Peyer's patch (tissue), 4 donors: ENCODE results near the gene B4GALT1. TPM values are rescaled to one million over a fixed set of nuclear protein-coding genes. Genes with fewer than 3 reads are reported as not detected.

Source experiments
- DNase-seq, 3 donors: peaks; one replicate each; pipeline ENCODE4 v3.0.0-alpha.2; 2017 to 2019
- H3K27ac ChIP-seq, 4 donors: fragments of 200-600 bp; sonication (generic); one replicate each; pipeline ENCODE4 v1.5.1; 2016 to 2019
- H3K27me3 ChIP-seq, 2 donors: fragments of 200-600 bp; sonication (generic); one replicate each; pipeline ENCODE4 v1.5.1; 2019
- H3K36me3 ChIP-seq, 3 donors: fragments of 200-600 bp; sonication (generic); one replicate each; pipeline ENCODE4 v1.5.1; 2016 to 2019
- H3K4me1 ChIP-seq, 4 donors: fragments of 200-600 bp; sonication (generic); one replicate each; pipeline ENCODE4 v1.5.1; 2016 to 2019
- H3K4me3 ChIP-seq, 4 donors: fragments of 200-600 bp; sonication (generic); 1 replicate in 3 of 4; 2 replicates in 1 of 4; pipeline ENCODE4 v1.5.1; 2016 to 2019; ENCODE audit warnings: mild to moderate bottlenecking in 1 of 4
- H3K9me3 ChIP-seq, 4 donors: fragments of 200-600 bp; sonication (generic); one replicate each; pipeline ENCODE4 v1.5.1; 2016 to 2019; ENCODE audit warnings: mild to moderate bottlenecking in 1 of 4
- POLR2A ChIP-seq, 2 donors: fragments of 450-650 bp; IDR thresholded peaks; one replicate each; pipeline ENCODE4 v1.5.1; 2017; ENCODE audit warnings: antibody characterized with exemption in 2 of 2, mild to moderate bottlenecking in 2 of 2, moderate library complexity in 2 of 2
- total RNA-seq, 4 donors: library from RNA; depleted of rRNA; stranded (reverse); fragments of >200 nt; gene quantifications; one replicate each; pipeline ENCODE4 v1.1.0, GENCODE V29; 2016
- TF ChIP-seq, protein P1 (sequence below), 6 experiments: fragments of 450-650 bp in 4 of 6; fragments of 200-600 bp in 2 of 6; sonication (generic) in 1 of 6; IDR thresholded peaks; one replicate each; pipeline ENCODE4 v1.5.1; 2017 to 2019; ENCODE audit warnings: antibody characterized with exemption in 6 of 6, mild to moderate bottlenecking in 3 of 6, moderate library complexity in 1 of 6

The B4GALT1 gene
- total RNA-seq, 4 donors from 2014 or later = 26.4 to 65.3 (median 44.1) TPM

GRCh38 chr9:33111631-33112030, 55.5 kb downstream of the B4GALT1 start:
- Histone ChIP-seq H3K27ac (no peak overlapping the region), H3K4me1 (no peaks in the 10 kb centered on the region), H3K27me3 (no peaks in the 10 kb centered on the region), H3K36me3 (peaks cover 0 to 48% (median 0%) of the 10 kb centered on the region in 3 donors), H3K9me3 (no peaks in the 10 kb centered on the region), H3K4me3 (no peak overlapping the region)
- no peak for DNase-seq
- TF ChIP-seq, protein P1, sequence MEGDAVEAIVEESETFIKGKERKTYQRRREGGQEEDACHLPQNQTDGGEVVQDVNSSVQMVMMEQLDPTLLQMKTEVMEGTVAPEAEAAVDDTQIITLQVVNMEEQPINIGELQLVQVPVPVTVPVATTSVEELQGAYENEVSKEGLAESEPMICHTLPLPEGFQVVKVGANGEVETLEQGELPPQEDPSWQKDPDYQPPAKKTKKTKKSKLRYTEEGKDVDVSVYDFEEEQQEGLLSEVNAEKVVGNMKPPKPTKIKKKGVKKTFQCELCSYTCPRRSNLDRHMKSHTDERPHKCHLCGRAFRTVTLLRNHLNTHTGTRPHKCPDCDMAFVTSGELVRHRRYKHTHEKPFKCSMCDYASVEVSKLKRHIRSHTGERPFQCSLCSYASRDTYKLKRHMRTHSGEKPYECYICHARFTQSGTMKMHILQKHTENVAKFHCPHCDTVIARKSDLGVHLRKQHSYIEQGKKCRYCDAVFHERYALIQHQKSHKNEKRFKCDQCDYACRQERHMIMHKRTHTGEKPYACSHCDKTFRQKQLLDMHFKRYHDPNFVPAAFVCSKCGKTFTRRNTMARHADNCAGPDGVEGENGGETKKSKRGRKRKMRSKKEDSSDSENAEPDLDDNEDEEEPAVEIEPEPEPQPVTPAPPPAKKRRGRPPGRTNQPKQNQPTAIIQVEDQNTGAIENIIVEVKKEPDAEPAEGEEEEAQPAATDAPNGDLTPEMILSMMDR (IDR thresholded peaks at IDR 0.05) = no peak
- TF ChIP-seq POLR2A (IDR thresholded peaks at IDR 0.05) = no peak

GRCh38 chr9:33110686-33111085, 56.5 kb downstream of the B4GALT1 start:
- peaks cover 0 to 43% (median 0%) of the 10 kb centered on the region in 3 donors for H3K36me3 ChIP-seq

DNA sequence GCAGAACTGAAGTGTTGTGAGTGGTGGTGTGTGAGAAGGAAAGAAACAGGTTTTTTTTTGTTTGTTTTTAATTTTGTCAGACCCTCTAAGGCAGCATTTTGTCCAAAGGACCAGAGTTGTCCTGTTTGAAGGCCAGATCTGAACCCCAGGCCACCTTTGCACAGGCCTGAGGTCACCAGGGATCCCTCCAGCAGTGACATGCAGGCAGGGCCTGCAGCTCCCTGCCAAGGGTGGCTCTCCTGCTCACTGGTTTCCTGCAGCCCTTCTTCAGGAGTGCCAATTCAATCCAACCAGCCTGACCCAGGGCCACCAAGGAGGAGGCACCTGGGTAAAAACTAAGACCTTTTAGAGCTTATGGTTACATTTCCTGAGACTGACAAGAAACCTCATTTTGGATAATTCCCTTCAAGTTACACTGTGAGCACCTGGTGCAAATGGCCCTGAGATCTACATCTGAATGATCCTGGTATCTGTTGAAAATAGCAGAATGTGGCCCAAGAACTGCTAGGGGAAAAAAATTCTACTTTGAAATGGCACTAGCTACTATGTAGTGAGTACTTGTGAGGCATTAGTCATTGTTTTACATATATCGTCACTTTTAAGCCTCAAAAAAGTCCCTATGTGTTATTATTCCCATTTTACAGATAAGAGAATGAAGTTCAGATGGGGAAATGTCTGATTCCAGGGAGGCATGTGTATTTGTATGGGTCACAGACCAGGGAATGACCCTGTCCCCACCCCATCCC, 57.1 kb downstream of the B4GALT1 start:
- Histone ChIP-seq H3K36me3 (peaks cover 0 to 37% (median 0%) of the 10 kb centered on the region in 3 donors), H3K27ac (no peak overlapping the region), H3K4me1 (no peaks in the 10 kb centered on the region), H3K27me3 (no peaks in the 10 kb centered on the region), H3K9me3 (no peaks in the 10 kb centered on the region), H3K4me3 (no peak overlapping the region)
- DNase-seq = no peak
- TF ChIP-seq, protein P1 (IDR thresholded peaks at IDR 0.05) = no peak
- TF ChIP-seq POLR2A (IDR thresholded peaks at IDR 0.05) = no peak

More at GRCh38 chr9:33110686-33111085, 56.5 kb downstream of the B4GALT1 start:
- DNase-seq = no peak
- no peak overlapping the region for H3K4me3 ChIP-seq
- TF ChIP-seq, protein P1 (IDR thresholded peaks at IDR 0.05) = no peak
- TF ChIP-seq POLR2A (IDR thresholded peaks at IDR 0.05) = no peak
- H3K4me1 ChIP-seq = no peaks in the 10 kb centered on the region
- H3K27me3 ChIP-seq = no peaks in the 10 kb centered on the region
- no peak overlapping the region for H3K27ac ChIP-seq
- no peaks in the 10 kb centered on the region for H3K9me3 ChIP-seq

- no peak for DNase-seq
- H3K4me1 ChIP-seq = no peaks in the 10 kb centered on the region
- peaks cover 0 to 27% (median 0%) of the 10 kb centered on the region in 3 donors for H3K36me3 ChIP-seq
- H3K4me3 ChIP-seq = no peak overlapping the region
- H3K9me3 ChIP-seq = no peaks in the 10 kb centered on the region
- no peak overlapping the region for H3K27ac ChIP-seq
- TF ChIP-seq POLR2A (IDR thresholded peaks at IDR 0.05) = no peak
- TF ChIP-seq, protein P1 (IDR thresholded peaks at IDR 0.05) = no peak
- no peaks in the 10 kb centered on the region for H3K27me3 ChIP-seq
These were observed 58.0 kb downstream of the B4GALT1 start for GRCh38 chr9:33109097-33109496.

- TF ChIP-seq POLR2A (IDR thresholded peaks at IDR 0.05) = no peak
- TF ChIP-seq, protein P1 (IDR thresholded peaks at IDR 0.05) = no peak
- Histone ChIP-seq H3K27me3 (no peaks in the 10 kb centered on the region), H3K9me3 (no peaks in the 10 kb centered on the region), H3K36me3 (peaks cover 0 to 21% (median 0%) of the 10 kb centered on the region in 3 donors), H3K27ac (no peak overlapping the region), H3K4me3 (no peak overlapping the region), H3K4me1 (no peaks in the 10 kb centered on the region)
- DNase-seq = no peak
These were observed 58.7 kb downstream of the B4GALT1 start for GRCh38 chr9:33108472-33108871.
